GF-D8 (cell line): Measurements from ENCODE around the gene HOXA13.

Experiments
- DNase-seq: peaks from one replicate; lab custom pipeline; 2025; lab: John Stamatoyannopoulos, UW

The HOXA13 gene

DNA sequence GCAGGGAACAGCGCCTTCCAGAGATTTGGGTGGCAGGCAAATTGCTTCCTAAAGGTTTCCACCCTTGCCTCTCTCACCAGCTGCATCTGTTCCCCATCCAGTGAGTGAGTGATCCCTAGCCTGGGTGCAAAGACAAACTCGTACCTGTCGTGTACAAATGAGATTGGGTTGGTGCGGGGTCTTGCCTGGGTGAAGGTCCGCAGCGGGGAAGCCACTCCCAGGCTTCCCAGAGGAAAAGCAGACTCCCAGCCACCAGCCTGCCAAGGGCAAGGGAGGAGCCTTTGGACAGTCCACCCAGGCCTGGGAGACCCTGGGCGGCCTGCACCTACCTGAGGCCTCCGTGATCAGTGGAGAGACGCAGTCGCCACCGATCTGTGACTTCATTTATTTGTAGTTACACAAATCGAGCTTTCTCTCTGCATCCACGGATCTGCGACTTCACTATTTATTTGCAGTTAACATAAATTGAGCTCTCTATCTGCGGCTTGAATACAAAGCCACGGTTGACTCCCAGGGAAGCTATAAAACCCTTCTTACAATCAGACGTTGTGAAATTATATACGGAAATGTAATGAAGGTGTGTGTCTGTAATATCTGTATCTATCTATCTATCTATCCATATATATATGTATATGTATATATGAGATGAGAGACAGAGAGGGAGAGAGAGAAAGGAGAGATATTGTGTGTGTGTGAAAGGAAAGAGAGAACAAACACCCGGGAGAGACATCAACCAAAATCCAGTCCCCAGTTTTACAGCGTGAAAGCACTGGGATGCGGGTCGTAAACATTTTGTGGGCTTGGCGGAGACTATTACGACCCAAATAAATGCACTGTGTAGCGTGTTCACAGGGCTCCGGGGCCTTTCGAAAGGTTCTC, 40.4 kb downstream of the HOXA13 start:
- DNase-seq: no peak

DNA sequence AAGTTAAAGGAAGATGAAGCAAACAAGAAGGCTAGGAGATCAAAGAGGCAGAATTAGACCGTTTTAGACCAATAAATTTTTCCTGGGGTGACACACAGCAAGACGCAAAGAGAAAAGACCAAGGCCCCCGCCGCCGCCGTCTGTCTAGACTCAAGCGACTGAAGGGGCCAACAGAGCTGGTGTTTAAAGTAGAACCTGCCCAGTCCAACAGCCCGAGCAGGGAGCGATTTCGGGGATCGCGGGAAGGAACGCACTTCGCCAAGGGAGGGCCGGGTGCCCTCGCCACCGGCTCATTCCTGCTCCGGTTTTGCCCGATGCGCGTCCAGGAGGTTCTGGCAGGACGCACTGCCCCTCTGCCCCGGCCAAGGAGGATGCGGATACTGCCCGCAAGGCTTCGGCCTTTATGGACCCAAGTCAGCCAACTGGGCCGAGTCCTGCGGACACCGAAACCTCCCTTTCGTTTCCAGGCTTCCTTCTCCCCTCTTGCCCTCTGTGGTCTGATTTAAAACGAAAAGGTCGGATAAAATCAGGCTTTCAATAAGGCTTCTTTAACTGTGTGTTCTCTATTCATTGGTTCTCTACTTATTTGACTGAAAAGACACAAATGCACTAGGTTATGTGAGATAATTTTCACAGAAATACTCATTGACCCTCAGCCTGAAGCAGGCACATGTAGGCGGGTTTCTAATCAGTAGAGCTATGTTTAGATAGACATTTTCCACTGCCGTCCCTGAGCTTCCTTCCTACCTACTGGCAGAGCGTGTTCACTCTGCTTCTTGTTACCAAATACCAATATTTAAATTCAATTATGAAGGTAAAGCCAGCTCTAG, 41.2 kb downstream of the HOXA13 start:
- no peak for DNase-seq

DNA sequence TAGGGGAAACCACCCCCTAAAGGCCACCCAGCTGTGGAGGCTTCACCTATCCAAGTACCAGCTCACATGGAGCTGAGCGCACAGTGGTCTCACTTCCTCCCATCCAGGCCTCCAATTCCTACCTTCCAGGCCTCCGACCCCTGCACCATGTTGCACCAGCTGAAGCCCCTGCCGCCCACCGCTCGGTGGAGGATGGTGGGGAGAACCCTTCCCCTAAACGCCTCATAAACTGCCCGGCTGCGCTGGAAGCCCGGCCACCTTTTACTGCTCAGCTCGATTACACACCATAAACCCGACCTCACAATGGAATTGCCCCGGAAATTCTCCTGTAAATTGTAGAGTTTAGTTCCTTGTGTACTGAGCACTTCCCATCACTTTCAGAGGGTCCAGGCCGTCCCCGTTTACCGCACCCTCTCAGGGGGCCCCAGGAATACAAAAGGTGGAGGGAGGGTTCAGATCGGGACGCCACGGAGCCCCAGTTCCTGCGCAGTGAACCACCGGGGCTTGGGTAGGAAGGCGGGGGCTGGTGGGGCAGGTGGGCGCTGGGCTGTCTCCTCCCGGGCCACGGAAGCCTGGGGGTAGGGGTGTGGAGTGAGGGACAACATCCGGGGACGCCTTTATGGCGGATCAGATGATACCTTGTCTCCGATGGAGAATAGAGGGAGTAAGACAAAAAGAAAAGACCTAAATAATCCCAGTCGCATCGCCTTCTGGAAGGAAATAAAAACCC, 42.0 kb downstream of the HOXA13 start:
- DNase-seq: no peak

DNA sequence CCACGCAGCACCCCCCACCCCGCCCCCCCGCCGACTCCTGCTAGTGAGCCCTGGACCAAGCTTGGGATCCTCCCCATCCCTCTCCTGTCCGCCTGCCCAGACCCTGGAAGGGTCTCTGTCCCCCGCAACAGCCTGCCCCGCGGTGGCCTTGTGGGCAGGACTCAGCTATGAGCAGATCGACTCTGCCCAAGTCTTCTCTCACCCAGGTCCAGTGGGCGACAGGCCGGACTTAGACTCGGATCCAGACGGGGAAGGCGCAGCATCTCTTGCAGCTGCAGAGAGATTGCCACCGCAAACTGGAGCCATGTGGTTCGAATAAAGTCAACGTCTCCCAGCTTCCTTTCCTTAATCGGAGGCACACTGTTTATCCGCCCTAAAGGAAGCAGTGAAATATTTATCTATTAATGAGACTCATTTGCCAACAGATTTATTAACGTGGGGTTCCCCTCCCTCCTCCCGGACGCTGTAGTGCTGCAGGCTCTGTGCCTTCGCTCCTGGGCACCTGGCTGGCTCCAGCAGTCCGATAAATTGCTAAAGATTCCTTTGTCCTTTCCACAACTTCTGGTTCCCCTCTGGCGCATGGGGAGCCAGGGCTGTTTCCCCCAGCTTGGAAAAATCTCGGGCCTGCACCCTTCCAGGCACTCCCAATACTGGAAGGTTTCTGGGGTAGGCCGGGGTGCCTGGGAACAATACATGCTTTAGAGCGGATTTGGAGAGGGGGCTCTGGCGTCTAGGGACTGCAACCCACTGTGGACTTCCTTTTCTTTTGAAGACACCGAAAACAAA, 42.8 kb downstream of the HOXA13 start:
- DNase-seq: no peak

DNA sequence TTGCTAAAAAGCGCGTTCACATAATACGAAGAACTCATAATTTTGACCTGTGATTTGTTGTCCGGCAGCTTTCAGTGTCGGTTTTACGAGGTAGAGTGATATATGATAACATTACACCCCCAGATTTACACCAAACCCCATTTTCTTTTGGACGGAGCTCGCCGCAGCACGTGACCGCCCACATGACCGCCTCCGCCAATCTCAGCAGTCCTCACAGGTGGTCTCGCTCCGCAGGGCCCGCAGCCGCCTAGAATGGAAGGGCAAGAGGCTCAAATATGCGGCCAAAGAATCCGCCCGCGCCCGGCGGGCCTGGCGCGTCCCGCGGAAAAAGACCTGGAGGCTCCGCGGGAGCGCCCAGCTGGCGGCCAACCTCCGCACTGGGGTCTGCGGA, 43.4 kb downstream of the HOXA13 start, which contains the start of gene HOXA7:
TSS of gene HOXA7 (minus strand) at position 168 of the 391 bp plus-strand sequence. CDS start at position 38, 130 bp downstream.
- no peak for DNase-seq

DNA sequence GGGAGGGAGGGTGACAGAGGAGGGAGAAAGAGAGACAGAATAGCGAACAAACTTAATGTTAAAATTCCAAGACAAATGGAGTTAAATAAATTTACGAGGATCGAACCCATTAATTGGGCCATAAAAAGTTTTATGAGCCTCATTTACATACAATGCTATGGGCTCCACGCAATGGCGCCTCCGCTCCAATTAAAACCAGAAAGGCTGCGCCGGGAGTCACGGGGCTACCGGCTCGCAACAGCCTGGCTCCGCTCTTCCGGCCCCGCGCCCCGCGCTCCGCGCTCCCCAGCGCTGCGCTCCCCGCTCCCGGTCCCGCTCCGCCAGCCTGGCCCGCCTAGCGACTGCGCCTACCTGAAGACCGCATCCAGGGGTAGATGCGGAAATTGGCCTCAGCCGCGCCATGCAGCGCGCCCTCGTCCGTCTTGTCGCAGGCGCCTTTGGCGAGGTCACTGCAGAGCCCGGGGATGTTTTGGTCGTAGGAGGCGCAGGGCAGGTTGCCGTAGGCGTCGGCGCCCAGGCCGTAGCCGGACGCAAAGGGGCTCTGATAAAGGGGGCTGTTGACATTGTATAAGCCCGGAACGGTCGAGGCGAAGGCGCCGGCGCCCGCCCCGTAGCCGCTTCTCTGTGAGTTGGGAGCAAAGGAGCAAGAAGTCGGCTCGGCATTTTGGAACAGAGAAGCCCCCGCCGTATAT, 43.9 kb downstream of the HOXA13 start:
- no peak for DNase-seq

DNA sequence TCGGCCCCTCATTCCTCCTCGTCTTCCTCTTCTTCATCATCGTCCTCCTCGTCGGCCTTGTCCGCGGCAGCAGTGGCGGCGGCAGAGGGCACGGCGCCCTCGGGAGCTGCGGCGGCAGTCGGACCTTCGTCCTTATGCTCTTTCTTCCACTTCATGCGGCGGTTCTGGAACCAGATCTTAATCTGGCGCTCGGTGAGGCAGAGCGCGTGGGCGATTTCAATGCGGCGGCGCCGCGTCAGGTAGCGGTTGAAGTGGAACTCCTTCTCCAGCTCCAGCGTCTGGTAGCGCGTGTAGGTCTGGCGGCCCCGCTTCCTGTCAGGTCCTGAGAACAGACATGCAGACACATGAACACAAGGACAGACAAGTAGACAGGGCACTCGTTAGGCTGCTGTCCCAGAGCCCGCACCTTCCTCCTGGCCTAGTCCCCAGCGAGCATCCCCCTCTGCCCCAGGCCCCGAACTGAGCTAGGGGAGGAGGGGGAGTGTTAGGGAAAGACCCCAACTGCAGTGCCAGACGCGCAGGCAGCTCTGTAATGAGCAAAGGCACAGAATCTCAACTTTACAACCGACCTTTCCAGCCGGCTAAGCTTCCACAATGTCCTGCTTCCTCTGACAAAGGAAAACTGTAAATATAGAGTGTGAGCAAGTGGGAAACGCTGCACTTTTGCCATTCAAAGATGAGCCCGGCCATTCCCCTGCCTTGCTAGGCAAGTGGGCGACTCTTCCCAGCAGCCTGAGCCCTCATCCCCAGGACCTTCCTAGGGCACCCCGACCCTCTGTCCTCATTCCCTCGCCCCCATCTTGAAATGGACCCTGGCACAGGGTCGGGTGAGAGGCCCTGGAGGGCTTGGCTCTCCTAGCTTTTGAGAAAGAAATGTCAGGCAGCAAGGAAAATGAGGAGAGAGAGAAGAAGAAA, 44.7 kb downstream of the HOXA13 start:
- DNase-seq: no peak

DNA sequence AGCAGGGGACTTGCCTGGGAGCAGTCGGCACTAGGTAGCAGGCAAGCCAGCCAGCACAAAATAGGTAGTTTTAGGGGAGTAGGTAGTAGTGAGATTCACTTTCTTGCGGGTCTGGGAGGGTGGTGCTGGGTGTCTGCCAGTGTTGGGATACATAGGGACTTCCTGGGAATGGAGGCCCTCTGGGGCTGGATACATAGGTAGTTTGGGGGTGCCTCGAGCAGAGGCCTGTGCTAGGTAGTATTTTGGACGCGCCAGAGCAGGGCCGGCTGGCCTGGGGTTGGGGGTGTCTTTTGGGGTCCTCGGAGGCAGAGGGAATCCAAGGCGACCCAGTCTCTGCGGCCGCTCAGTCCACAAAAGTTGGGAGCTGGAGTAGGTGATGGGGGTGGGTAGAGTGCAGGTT, 45.5 kb downstream of the HOXA13 start:
- DNase-seq: no peak

DNA sequence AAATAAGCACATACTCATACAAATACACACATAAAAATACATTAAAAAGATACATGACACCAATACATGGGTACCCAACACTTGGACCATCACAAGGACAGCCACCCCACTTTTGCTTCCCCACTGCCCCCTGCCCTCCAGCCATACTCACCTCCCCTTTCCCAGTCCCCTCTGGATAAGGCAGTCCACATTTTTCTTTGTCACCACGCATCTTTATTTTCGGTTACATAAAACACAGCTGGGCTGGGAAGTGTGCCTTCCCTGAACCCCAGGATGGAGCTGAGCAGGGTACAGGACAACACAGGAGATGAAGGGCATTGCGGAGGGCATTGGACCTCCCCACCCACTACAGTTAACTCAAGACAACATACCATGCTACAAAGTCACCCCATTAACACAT, 46.4 kb downstream of the HOXA13 start:
- no peak for DNase-seq

DNA sequence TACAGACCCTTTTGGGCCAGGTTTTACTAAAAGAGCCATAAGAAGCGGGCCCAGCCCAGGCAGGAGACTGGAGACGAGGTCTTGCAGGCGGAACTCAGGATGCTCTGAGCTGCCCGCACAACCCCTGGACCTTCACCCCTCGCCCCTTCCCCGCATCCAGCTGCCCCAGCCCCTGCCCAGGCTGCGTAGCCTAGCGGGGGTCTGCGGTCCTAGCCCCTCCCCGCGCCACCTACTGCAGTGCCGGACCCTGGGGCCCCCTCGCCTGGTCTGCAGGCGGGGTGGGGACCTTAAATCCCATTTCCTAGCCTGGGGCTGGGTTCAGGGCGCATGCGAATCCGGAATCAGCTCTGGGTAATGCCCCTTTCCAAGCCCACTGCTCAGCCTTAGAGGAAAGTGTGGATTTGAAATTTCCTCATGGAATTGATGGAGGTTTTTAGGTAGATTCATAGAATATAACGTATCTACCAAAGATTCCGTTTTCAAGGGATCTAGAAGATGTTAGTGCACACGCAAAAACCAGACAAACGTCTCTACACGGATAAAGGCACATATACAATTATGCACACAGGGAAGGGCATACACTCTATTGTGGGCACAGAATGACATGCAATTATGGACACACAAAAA, 47.0 kb downstream of the HOXA13 start:
- DNase-seq: no peak

DNA sequence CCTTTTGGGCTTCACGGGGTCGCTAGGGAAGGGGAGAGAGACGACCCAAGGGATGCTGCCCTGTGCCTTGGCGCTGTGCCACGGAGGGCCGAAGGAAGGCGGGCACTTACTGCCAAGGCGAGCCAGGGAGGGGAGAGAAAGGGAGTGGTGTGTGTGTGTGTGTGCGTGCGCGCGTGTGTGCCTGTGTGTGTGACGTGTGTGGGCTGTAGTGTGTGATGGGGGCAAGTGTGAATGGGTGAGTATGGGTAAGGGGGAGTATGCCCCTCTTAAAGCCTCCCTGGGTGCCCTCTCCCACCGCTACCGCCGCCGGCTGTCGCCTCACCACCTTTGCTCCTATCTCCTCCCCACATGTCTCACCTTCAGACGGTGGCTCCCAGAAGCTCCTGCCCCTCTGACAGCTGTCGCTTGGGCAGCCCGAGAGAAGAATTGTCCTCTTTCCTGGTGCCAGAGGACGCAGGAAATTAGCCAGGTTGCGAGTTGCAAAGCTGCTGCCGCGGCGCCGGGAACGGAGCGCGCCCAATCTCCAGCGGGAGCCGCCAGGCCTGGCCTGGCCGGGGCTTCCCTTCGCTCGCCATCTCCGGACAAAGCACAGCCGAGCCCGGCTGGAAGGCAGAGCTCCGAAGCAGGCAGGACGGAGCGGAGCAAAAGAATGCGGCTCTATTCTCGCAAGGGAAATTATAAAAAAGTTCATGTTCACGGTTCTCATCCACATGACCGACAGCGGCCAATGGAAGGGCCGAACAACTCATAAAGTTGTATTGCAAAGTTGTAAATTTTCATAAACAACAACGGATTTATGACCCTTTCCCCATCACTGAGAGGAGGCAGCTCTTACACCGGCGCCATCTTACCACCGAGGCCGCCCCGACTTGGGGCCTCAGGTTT, 47.7 kb downstream of the HOXA13 start, which contains the start of gene HOXA3:
TSS of gene HOXA3 (minus strand) at position 653 of the 885 bp plus-strand sequence. CDS start 41,943 bp downstream, outside the sequence.
- DNase-seq: no peak

DNA sequence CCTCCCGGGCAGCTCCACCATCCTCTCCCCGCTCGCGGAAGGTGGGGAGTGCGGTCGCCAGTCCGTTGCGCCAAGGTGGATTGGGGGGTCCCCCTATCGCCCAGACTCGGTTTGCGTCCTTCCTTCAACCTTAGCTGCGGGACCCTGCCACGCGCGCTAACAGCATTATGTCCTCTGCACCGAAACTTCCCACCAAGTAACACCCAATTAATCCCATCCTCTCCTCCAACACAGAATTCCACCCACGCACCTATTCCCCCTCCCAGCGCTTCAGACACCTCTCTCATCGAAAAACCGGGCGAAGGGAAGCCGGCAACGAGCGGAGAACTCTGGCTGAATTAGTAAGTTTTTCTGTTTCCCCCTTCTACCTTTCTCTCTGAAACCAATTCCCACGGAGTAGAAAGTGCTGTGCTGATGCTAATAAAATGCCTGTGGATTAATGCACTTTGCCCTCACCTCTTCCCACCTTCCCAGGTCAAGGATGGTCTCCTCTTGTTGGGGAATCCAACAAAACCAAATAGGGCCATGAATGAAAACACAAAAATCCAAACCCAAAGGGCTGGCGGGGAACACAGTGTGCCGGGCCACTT, 48.5 kb downstream of the HOXA13 start:
- DNase-seq: no peak

DNA sequence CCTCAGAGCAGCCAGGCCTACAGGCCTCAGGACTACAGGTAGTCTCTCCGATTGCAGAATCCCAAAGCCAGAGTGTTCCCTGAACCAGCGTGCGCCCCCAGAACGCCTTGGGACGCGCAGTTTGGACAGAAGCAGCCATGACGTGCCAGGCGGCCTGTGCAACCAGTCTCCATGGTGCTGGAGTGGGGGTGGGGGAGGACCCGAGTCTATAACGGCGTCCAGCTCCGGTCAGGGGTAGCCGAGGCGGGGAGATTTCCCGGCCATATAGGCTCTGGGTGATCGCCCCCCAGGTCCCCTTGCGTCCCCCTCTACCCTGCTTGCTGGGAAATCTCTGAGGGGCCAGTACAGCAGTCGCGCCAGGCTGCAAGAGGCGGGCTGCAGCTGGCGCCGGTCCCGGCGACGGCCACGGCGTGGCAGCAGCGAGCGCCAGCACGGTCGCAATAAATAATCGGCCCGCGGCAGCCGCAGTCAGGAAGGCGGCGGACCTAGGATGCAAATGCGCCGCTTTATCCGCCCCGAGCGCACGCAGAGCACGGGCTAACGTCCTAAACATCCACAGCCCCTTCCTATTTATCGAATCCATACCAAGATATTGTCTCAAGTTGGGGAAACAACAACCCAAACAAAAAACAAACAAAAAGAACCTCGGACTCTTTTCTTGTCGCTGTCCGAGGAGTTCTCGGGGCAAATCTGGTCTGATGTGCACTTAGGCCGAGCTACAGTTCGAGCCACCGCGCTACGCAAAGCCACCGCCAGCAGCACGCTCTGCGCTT, 49.1 kb downstream of the HOXA13 start:
- DNase-seq: no peak

DNA sequence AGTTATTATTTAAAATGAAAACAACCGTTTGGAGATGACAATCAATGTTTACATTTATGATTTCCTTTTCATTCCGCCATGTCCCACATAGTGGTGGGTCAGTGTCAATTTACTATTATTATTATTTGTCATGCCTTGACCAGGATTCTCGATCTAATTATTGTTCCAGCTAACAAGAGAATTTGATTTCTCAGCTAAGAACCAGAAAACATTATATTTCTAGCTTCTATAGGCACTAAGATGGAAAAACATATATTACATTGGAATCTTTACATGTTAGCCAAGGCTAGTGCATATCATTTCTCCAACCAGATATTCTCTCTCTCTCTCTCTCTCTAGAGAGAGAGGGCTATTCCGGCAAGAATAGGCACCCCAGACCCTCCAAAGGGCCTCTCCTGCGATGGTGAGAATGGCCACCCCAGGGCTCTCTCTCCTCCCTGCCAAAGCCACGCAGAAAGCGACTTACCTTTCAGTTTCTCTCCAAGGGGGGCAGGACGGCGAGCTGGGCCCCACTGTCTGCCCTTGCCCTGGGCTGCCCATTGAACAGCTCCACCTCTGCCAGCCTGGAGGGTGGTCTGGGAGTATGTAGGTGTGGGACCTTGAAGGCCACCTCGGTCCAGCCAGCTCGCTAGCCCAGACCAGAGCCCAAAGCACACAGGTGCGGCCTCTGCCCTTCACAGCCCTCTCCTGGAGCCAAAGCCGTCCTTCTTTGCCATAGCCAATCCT, 49.9 kb downstream of the HOXA13 start:
- DNase-seq: no peak

DNA sequence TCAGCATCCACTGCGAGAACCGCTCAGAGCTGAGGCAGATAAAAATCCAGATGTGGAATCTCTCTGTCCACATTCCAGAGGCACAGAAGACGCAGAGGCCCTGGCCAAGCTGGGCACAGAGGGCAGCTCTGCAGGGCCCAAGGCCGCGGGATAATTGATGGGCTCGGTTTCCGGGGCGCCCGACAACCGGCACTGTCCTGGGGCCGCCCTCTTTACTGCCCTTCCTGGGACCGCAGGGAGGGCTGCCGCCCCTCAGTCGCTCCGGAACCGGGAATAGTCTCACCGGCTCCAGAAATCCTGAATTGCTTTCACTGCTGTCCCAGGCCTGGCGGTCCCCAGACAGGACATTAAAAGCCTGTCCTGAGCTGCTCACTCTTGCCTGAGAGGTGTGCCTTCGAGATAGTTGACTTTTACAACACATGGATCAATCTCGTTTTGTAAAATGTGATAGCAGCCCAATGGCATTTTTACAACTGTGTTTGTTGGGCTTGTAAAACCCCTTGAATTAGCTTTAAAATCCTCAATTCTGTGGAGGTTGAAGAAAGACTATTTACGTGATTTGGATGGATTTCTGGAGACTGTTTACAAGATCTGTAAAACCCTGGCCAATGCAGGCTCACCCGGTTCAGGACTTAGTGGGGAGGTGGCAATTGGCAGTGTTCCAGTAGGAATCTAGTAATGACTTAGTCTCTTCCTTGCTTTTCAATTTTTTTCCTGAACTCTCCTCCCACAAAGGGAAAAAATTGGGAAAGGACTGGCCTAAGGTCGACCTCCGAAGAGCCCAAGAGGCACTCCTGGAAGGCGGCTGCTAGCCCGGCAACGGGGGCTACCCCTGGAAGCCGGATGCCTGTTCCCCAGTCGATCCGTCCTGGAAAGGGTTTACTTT, 50.9 kb downstream of the HOXA13 start:
- no peak for DNase-seq
